HCT116 (cell line): ENCODE data around the gene HIPK2. TPM values are rescaled to one million over a fixed set of nuclear protein-coding genes. Genes with fewer than 3 reads are reported as not detected.

Experiments used
- ATAC-seq: fragments of 200-7000 bp; cut with Tn5 transposase; 2 replicates; pipeline ENCODE4 v1.9.1; 2020; ENCODE audit warnings: mild to moderate bottlenecking, moderate library complexity
- BruUV-seq: library from RNA; stranded (reverse); fragments of 400-500 nt; replicated peaks from 2 replicates; lab custom pipeline; 2021; lab: Mats Ljungman, UMichigan
- CTCF ChIA-PET: fragments of 300-600 bp; sonication (Branson Sonifier 250); formaldehyde crosslinking; loops from one replicate; lab custom pipeline; 2021; ENCODE audit warnings: antibody characterized with exemption; lab: Charles Lee
- POLR2A ChIA-PET: fragments of 300-600, 350-600 bp; sonication (Branson Sonifier 250); formaldehyde crosslinking; loops from one replicate; lab custom pipeline; 2021; ENCODE audit warnings: antibody characterized with exemption; lab: Charles Lee
- RAD21 ChIA-PET, 2 experiments: fragments of 300-600 bp; sonication (Branson Sonifier 250); formaldehyde crosslinking; loops; one replicate each; lab custom pipeline; 2023; ENCODE audit warnings: low total read pairs in 2 of 2; ENCODE audit not compliant: uncharacterized antibody in 2 of 2, unreplicated experiment in 2 of 2, low non-redundant PET in 1 of 2; lab: Charles Lee
- DNase-seq: peaks from one replicate; pipeline ENCODE4 v3.0.0-alpha.2; 2010; ENCODE audit warnings: low read depth, low spot score
- H2AFZ ChIP-seq: fragments of 200-600 bp; shearing (Covaris generic), sonication (generic); 2 replicates; pipeline ENCODE4 v1.6.1; 2017; ENCODE audit warnings: low read depth, mixed run types, mixed read lengths, antibody characterized with exemption, low read length; ENCODE audit not compliant: poor library complexity, severe bottlenecking
- H3K27ac ChIP-seq: 2 replicates; pipeline ENCODE4 v1.5.1; 2012; ENCODE audit warnings: low read depth, low read length
- H3K27me3 ChIP-seq: fragments of 200-600 bp; sonication (generic); 2 replicates; pipeline ENCODE4 v1.6.1; 2016; ENCODE audit warnings: mixed run types, low read length, mixed read lengths; ENCODE audit not compliant: insufficient read depth
- H3K36me3 ChIP-seq, 2 experiments: fragments of 200-500 bp in 1 of 2; fragments of 200-600 bp in 1 of 2; sonication (Bioruptor generic) in 1 of 2; sonication (generic) in 1 of 2; 2 replicates each; pipeline versions ENCODE4 v1.5.1 to v1.6.1; 2014 to 2016; ENCODE audit warnings: low read length in 2 of 2, inconsistent platforms in 1 of 2, mixed read lengths in 1 of 2, mixed run types in 1 of 2; ENCODE audit not compliant: insufficient read depth in 2 of 2, control insufficient read depth in 1 of 2
- H3K4me1 ChIP-seq, 2 experiments: fragments of 200-600 bp in 1 of 2; sonication (generic) in 1 of 2; 2 replicates each; pipeline versions ENCODE4 v1.5.1 to v1.6.1; 2012 to 2017; ENCODE audit warnings: low read length in 2 of 2, inconsistent platforms in 1 of 2, mild to moderate bottlenecking in 1 of 2, mixed read lengths in 1 of 2, mixed run types in 1 of 2, moderate library complexity in 1 of 2; ENCODE audit not compliant: insufficient read depth in 2 of 2, control insufficient read depth in 1 of 2
- H3K4me2 ChIP-seq: fragments of 200-600 bp; sonication (generic); 2 replicates; pipeline ENCODE4 v1.6.1; 2017; ENCODE audit warnings: mixed run types, low read length, mixed read lengths
- H3K4me3 ChIP-seq, 2 experiments: fragments of 200-600 bp in 1 of 2; sonication (generic) in 1 of 2; replicated peaks in 1 of 2; 2 replicates each; pipeline ENCODE4 v1.5.1; 2011 to 2016; ENCODE audit warnings: low read length in 2 of 2, control low read depth in 1 of 2, low read depth in 1 of 2, mild to moderate bottlenecking in 1 of 2, mixed read lengths in 1 of 2, mixed run types in 1 of 2
- H3K79me2 ChIP-seq: fragments of 200-600 bp; sonication (generic); 2 replicates; pipeline ENCODE4 v1.6.1; 2017; ENCODE audit warnings: mild to moderate bottlenecking, mixed run types, low read length, moderate library complexity, mixed read lengths; ENCODE audit not compliant: insufficient read depth
- H3K9ac ChIP-seq: fragments of 200-600 bp; sonication (generic); 2 replicates; pipeline ENCODE4 v1.6.1; 2016; ENCODE audit warnings: low read length, mixed read lengths
- H3K9me2 ChIP-seq: fragments of 200-600 bp; sonication (generic), shearing (Covaris generic); 2 replicates; pipeline ENCODE4 v1.6.1; 2017; ENCODE audit warnings: mixed run types, mild to moderate bottlenecking, moderate library complexity; ENCODE audit not compliant: insufficient read depth
- H3K9me3 ChIP-seq, 2 experiments: fragments of 200-500 bp in 1 of 2; fragments of 200-600 bp in 1 of 2; sonication (Bioruptor generic) in 1 of 2; sonication (generic) in 1 of 2; 2 replicates each; pipeline ENCODE4 v1.6.1; 2014 to 2017; ENCODE audit warnings: low read length in 2 of 2, mixed read lengths in 2 of 2, inconsistent platforms in 1 of 2, low read depth in 1 of 2, mild to moderate bottlenecking in 1 of 2, mixed run types in 1 of 2, moderate library complexity in 1 of 2; ENCODE audit not compliant: control insufficient read depth in 1 of 2, insufficient read depth in 1 of 2
- H4K20me1 ChIP-seq: fragments of 200-600 bp; sonication (generic), shearing (Covaris generic); 2 replicates; pipeline ENCODE4 v1.6.1; 2017; ENCODE audit warnings: mixed run types, mild to moderate bottlenecking, moderate library complexity; ENCODE audit not compliant: insufficient read depth
- CTCF ChIP-seq, 3 experiments: fragments of 200-600 bp in 1 of 3; sonication (generic) in 1 of 3; IDR thresholded peaks in 2 of 3; conservative IDR thresholded peaks in 1 of 3; 2 replicates each; pipeline ENCODE4 v1.5.1; 2012 to 2017; ENCODE audit warnings: low read depth in 2 of 3, low read length in 2 of 3, antibody characterized with exemption in 1 of 3, borderline replicate concordance in 1 of 3, control low read depth in 1 of 3, mild to moderate bottlenecking in 1 of 3, mixed read lengths in 1 of 3, mixed run types in 1 of 3, moderate library complexity in 1 of 3; ENCODE audit not compliant: insufficient read depth in 1 of 3
- EGR1 ChIP-seq: IDR thresholded peaks from 2 replicates; pipeline ENCODE4 v1.6.1; 2012; ENCODE audit warnings: low read depth
- ELF1 ChIP-seq: IDR thresholded peaks from 2 replicates; pipeline ENCODE4 v1.6.1; 2012; ENCODE audit warnings: low read depth, borderline replicate concordance
- EZH2 ChIP-seq: fragments of 200-600 bp; sonication (generic); IDR thresholded peaks from 2 replicates; pipeline ENCODE4 v1.6.1; 2017; ENCODE audit warnings: antibody characterized with exemption, mixed run types
- FOSL1 ChIP-seq: IDR thresholded peaks from 2 replicates; pipeline ENCODE4 v1.6.1; 2012; ENCODE audit warnings: low read depth
- JUND ChIP-seq: IDR thresholded peaks from 2 replicates; pipeline ENCODE4 v1.6.1; 2012
- MAX ChIP-seq: IDR thresholded peaks from 2 replicates; pipeline ENCODE4 v1.6.1; 2012
- POLR2AphosphoS5 ChIP-seq: IDR thresholded peaks from 2 replicates; pipeline ENCODE4 v1.6.1; 2011; ENCODE audit warnings: mild to moderate bottlenecking, low read depth, low read length, moderate library complexity
- RAD21 ChIP-seq: IDR thresholded peaks from 2 replicates; pipeline ENCODE4 v1.6.1; 2012; ENCODE audit warnings: low read depth, mild to moderate bottlenecking
- REST ChIP-seq: IDR thresholded peaks from 2 replicates; pipeline ENCODE4 v1.6.1; 2012; ENCODE audit warnings: low read depth
- SIN3A ChIP-seq: IDR thresholded peaks from 2 replicates; pipeline ENCODE4 v1.6.1; 2012; ENCODE audit warnings: low read depth
- ZNF274 ChIP-seq: fragments of 200-500 bp; sonication (Bioruptor generic); IDR thresholded peaks from 2 replicates; pipeline ENCODE4 v1.6.1; 2014; ENCODE audit warnings: mild to moderate bottlenecking, low read depth, low read length, inconsistent platforms
- intact Hi-C: fragments of 100-400 bp; cut with micrococcal nuclease; formaldehyde crosslinking; loops from 2 replicates; pipeline ENCODE4 v1.10.0; 2022
- total RNA-seq: library from RNA; stranded (reverse); gene quantifications from one replicate; pipeline ENCODE4 v1.2.1, GENCODE V29; 2021; ENCODE audit not compliant: unreplicated experiment
- TF ChIP-seq, protein P1 (sequence below): IDR thresholded peaks from 2 replicates; pipeline ENCODE4 v1.6.1; 2012

The HIPK2 gene
- total RNA-seq, 1 experiment from 2014 or later = 49.5 TPM

DNA sequence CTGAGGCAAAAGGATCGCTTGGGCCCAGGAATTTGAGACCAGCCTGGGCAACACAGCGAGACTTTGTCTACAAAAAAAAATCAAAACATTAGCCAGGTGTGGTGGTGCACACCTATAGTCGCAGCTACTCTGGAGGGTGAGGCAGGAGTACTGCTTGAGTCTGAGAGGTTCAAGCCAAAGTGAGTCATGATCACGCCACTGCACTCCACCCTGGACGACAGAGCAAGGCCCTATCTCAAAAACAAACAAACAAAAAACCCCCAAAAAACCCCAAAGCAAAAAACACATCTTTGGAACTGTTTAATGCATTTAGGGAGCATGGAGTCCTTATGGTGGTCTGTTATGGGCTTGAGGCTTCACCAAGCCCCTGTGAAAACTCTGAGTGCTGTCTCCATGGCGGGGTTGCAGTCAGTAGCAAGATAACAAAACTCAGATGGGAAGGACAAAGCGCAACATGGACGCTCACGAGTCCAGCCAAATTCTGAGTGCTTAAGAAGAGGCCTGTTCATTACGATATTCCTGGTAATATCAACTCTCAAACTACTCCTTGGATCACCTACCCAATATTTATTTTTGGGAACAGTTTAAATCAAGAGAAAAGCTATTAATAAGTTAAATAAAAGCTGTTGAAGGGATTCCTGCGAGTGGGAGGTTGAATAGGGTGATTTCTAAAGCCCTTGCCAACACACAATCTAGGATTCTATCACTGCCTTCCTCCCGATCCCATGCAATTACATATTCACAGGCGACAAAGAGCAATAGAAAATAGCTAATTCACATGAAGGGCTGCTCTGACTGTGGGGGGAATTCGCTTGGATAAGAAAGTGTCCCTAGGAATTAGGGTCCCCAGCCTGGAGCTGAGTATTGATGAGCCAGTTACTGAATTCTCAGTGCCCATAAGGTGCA lies 123.3 kb downstream of the HIPK2 start:
- ATAC-seq (peak; percentile 55), DNase-seq (no peak)
- TF ChIP-seq JUND = 0 out of 2 replicates have a peak, but pooled peaks have one; percentile 12
- TF ChIP-seq FOSL1 = no peak
- Histone ChIP-seq H3K9ac (no peak overlapping the region), H3K4me2 (0 out of 2 replicates have a peak overlapping the region, but pooled peaks have one; percentile 15), H3K4me1 (peaks cover 0 to 45% of the 10 kb centered on the region in 2 experiments; a peak in 2 of 4 replicates), H3K36me3 (no peaks in the 10 kb centered on the region), H3K27ac (no peak overlapping the region), H3K79me2 (peaks cover 6% of the 10 kb centered on the region; the same call in 1 of the 2 replicates), H4K20me1 (no peaks in the 10 kb centered on the region), H3K4me3 (no peak overlapping the region), H3K9me2 (no peaks in the 10 kb centered on the region), H2AFZ (no peak overlapping the region), H3K27me3 (no peaks in the 10 kb centered on the region), H3K9me3 (no peaks in the 10 kb centered on the region)
- CTCF ChIA-PET = interaction anchor here (3.1 kb wide), 1 partner anchor 8 kb away, joined by 15 read pairs; no protein-coding TSS in a partner anchor
- intact Hi-C loops = no loop called here
- no TSS peak for BruUV-seq
- POLR2A ChIA-PET = no interaction called here
- RAD21 ChIA-PET = interaction anchor here in 1 of 2 experiments (0.6 kb wide), 1 partner anchor 8 kb away, joined by 3 read pairs; no protein-coding TSS in a partner anchor

DNA sequence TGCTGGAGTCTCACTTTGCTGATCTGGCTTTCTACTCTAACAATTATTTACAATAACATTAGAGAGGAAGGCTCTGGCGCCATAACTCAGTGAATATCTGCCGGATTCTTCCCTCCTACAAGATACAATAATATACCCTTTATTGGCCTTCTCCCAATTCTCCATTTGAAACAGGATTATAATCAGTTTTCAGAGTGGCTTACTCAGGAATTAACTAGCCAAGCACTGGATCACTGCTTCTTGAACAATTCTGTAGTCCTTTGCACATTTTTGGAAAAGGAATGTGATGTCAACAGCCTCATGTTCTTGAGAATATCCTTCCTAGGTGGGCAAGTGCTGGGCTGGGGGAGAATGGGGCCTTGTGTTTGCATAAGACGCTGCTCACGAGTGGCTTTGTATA lies 125.9 kb downstream of the HIPK2 start:
- no TSS peak for BruUV-seq
- ChIA-PET CTCF (no interaction called here), RAD21 (no interaction called here), POLR2A (no interaction called here)
- DNase-seq = no peak
- Histone ChIP-seq H3K9me2 (no peaks in the 10 kb centered on the region), H3K27me3 (no peaks in the 10 kb centered on the region), H3K4me3 (no peak overlapping the region), H3K9ac (no peak overlapping the region), H3K4me2 (peak overlapping the region; percentile 29; the same call in 1 of the 2 replicates), H3K27ac (no peak overlapping the region), H3K4me1 (peaks cover 0 to 56% of the 10 kb centered on the region in 2 experiments; a peak in 2 of 4 replicates), H2AFZ (no peak overlapping the region), H3K9me3 (no peaks in the 10 kb centered on the region), H3K79me2 (no peaks in the 10 kb centered on the region), H3K36me3 (no peaks in the 10 kb centered on the region), H4K20me1 (no peaks in the 10 kb centered on the region)
- intact Hi-C loops = no loop called here
- no peak for ATAC-seq
- TF ChIP-seq CTCF (IDR thresholded peaks at IDR 0.05 in 2 of 3, conservative IDR thresholded peaks at IDR 0.05 in 1 of 3; ENCODE audit: borderline replicate concordance in 1 of 3, insufficient read depth in 1 of 3, low read depth in 2 of 3, low read length in 2 of 3) (no peak), MAX (no peak), REST (no peak), EGR1 (no peak), ZNF274 (no peak), RAD21 (no peak), EZH2 (no peak), ELF1 (no peak), POLR2AphosphoS5 (no peak), SIN3A (no peak)
- TF ChIP-seq, protein P1, sequence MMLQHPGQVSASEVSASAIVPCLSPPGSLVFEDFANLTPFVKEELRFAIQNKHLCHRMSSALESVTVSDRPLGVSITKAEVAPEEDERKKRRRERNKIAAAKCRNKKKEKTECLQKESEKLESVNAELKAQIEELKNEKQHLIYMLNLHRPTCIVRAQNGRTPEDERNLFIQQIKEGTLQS = no peak
